RPMI8226 (cell line): ENCODE measurements around the gene VPS51.

Experiments used
- DNase-seq: peaks from one replicate; pipeline ENCODE4 v3.0.0-alpha.2; 2015

The VPS51 gene

GRCh38 chr11:65121865-65122696, 26.1 kb downstream of the VPS51 start, which contains the start of the genes FAU and MRPL49:
Gene FAU, minus strand, starts transcription at chr11:65122134. Its CDS starts 321 bp downstream, at chr11:65121813.
Gene MRPL49, plus strand, starts transcription at chr11:65122321. Its CDS starts 26 bp downstream, at chr11:65122347.
- DNase-seq: peak; percentile 100

- DNase-seq: no peak
Observed at GRCh38 chr11:65124480-65125196, 28.6 kb downstream of the VPS51 start.

GRCh38 chr11:65125197-65126056, 29.4 kb downstream of the VPS51 start:
- no peak for DNase-seq

DNA sequence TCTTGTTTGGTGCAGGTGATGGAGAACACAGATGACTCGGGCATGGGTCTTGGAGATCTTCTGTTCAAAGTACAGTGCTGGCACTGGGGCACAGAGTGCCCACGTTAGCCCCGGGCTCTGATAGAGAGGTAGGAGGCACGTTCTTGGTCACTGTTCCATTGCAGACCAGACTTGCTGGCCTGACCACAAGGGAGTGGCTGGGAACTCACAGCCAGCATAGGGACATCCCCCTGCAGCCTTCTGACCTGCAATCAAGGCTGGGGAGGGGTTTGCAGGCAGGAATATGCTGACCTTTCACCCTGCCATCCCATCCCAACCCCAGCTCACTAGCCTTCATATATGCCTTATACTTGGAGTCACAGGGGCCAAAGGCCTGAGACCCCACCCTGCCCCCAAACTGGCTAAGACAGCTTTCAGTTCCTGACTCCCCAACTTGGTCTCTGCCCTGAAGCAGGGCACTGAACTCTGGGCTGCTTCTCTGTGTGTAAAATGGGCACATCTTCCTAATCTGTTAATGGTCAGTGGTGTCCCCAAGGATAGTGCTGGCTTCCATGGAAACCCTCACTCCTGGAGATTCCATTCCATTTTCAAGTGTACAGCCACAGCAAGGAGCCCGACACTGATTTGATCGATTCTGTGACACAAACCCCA, 30.7 kb downstream of the VPS51 start:
- no peak for DNase-seq

DNA sequence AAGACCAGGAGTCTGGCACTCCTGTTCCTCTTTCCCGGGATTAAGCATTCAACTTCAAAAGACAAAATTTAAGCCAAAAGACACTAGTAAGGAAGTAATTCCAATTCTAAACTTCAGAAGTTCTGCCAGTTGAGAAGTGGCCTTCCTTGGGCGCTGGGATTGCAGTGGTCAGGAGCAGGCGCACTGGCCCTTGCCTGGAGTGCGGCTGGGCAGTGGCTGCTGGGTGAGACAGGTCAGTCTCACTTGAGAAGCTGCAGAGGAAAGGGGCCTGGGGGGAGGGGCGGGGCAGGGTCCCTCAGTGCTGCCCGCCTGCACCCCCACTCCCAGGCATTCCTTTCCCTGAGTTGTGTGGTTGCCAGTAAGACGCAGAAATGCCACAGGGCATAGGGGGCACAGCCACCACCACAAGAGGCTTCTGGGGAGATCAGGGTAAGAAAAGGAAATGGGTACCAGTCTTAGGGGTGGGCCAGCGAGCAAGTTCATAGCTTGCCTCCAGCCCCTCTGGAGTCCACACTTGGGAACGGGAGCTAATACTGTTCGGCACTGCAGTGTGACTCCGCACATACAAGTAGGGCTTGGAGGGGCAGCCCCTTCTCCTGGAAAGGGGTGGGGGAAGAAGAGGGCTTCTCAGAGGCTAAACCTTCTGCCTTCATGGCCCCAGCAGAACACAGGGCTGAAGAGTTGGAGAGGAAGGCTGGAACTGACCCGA, 31.6 kb downstream of the VPS51 start:
- DNase-seq: no peak

DNA sequence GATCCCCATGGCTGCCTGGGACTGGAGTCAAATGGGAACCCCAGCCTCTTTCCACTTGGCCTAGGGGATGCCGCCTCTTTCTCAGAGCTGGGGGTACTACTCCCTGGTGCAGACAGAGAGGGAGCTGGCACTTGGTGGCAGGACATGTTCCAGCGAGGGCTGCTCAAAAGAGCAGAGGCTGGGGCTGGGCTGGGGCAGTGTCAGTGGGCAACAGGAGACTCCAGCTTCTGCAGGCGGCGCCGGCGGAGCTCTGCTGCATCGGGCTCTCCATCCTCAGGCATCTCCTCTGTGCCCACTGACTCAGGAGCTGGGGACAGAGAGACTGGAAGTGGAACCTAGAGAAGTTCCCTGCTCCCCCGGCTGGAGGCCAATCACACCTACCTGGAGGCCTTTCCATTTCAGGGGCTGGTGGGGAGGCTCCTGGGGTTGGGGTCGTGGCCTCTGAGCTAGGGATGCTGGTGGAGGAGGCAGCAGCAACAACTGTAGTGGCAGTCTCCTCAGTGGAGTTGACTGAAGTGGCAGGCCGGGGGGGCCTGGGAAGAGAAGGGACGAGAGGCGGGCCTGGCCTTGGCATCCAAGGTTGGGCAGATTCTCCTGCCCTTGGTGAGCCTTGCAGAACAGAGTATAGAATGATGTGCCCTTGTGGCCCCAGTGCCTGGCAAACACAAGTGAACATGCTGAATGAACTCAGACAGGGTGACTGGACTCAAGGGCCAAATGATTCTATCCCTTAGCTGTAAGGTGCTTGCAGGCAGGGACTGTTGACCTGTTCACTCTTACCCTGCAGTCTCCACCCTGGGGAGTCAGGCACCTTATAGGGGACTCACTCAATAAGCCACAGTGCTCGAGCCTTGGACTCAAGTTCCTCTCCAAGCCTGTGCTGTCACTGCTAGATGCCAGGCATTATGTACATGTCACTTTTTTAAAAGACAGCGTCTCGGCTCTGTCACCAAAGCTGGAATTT, 32.5 kb downstream of the VPS51 start:
- DNase-seq: no peak

- DNase-seq: no peak
Observed at GRCh38 chr11:65129649-65130441, 33.8 kb downstream of the VPS51 start.

DNA sequence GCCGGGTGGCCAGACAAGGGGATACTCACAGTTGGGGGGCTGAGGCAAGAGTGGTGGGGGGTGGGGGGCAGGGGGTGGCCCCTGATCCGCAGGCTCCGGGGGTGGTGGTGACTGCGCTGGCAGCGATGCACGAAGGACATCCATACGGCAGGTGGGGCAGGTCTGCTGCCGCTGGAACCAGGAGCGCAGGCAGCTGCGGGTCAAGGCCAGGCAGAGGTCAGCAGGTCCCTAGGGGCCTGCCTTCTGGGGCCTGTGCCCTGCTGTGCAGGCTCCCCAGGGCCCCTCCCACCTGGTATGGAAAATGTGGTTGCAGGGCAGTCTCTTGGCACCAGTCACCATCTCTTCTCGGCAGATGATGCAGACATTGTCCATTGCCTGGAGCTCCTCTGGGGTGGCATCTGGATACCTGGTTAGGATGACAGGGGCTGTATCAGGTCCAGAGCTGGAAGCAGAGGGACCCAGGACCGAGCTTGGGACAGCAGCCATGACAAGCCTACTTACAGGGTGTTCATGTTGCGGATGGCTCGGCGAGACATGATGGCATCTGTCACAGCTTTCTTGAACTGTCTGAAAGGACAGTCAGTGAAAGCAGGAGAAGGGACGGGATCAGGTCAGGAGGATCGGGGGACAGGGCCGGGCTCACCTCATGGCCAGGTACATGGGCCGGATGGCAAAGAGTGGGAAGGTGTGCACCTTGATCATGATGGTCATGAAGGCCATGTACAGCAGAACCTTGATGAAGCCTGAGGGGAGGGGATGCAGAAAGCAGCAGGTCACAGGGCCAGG, 34.8 kb downstream of the VPS51 start:
- DNase-seq: no peak

DNA sequence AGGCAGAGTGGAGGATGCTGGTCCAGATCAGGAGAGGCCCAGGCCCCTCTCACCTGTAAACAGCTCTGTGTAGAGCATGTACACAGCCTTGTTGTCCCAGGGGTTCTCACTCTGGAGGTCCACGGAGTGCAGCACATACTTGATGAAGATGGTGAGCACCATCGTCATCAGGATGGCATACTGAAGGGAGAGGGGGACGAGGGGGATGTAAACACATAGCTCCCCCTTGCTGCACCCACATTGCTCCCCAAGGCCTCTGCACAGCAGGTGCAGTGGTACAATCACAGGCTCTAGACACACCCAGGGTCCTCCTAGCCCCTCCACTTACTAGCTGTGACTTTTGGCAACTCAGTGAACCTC, 35.4 kb downstream of the VPS51 start:
- no peak for DNase-seq

DNA sequence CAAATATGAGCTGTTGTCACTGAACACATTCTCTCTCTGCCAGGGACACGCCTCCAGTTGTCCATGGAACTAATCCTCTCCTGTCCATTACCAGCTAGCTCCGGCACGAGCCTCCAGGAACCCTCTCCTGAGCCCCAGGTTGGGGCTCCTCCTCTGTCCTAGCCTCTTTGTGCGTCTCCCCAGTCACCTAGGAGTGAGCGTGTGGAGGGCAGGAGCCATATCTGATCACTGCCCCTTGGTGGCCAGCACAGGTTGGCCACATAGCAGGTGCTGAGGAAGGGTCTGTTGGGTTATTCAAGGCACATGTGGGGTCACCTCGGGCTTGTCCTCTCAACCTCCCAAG, 35.9 kb downstream of the VPS51 start:
- no peak for DNase-seq

GRCh38 chr11:65132238-65132987, 36.4 kb downstream of the VPS51 start:
- DNase-seq: no peak

DNA sequence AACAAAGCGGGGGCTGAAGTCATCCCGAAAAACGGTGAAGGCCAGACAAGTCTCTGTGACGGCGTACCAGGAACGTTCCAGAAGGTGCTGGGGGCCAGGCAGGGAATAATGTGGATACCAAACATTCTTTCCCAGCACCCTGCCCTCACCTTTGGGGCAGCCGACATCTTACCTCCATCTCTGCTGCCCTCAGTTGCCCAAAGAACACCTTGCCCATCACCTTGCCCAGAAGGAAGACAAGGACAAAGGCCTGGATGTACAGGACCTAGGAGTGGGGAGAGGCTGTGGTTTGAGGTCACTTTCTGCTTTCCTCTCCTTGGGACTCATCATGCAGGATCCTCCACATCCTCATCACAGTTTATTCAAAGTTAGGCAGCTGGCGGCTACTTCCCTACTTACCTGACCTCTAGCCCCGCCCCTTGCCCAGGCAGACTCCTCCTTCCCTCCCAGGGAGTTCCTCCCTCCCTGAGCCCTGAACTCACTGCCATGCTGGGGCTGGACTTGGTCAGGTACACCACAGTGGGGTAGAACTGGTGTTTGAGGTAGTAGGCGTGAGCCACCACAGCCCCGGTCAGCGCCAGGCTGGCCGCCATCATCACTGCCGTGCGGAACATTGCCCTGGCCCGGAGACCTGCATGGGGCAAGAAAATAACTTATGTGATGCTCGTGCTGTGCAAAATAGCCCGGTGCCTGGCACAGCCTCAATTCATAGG, 37.1 kb downstream of the VPS51 start:
- peak; percentile 88 for DNase-seq

- DNase-seq: no peak
Observed at GRCh38 chr11:65133724-65134123, 37.7 kb downstream of the VPS51 start.

DNA sequence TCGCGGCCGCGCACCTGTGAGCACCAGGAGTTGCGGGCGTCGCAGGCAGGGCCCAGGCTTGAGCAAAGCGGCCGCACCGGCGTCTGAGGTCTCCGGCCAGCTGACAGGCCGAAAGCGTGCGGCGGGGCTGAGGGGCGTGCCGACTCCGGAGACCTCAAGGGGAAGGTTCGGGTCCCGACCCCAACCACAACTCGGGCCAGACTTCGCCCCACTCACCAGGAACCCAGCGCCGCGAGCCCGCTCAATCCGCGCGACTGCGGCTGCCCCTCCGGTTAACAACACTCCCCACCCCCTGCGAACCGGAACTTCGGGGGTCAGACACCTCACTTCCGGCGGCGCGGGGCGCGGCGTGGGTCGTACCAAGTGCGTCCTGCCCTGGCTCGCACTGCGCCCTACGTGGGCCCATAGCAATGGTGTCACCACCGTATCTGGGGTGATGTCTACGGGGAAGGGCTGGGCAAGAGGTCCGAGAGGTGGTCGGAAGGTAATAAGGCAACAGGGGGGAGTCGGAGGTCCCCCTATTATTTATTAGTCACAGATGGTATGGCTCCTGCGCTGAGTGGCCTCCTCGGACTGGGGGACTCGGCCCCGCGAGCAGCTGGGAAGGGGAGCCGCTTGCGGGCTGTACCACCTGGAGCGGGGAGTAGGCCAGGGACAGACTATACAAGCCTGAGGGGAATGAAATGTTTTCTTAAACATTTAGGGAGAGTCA, 38.4 kb downstream of the VPS51 start, which contains the start of gene SYVN1:
Gene SYVN1, minus strand, starts transcription at position 280 of the 712 bp plus-strand sequence. CDS start 918 bp downstream, outside the sequence.
- DNase-seq: peak; percentile 97

DNA sequence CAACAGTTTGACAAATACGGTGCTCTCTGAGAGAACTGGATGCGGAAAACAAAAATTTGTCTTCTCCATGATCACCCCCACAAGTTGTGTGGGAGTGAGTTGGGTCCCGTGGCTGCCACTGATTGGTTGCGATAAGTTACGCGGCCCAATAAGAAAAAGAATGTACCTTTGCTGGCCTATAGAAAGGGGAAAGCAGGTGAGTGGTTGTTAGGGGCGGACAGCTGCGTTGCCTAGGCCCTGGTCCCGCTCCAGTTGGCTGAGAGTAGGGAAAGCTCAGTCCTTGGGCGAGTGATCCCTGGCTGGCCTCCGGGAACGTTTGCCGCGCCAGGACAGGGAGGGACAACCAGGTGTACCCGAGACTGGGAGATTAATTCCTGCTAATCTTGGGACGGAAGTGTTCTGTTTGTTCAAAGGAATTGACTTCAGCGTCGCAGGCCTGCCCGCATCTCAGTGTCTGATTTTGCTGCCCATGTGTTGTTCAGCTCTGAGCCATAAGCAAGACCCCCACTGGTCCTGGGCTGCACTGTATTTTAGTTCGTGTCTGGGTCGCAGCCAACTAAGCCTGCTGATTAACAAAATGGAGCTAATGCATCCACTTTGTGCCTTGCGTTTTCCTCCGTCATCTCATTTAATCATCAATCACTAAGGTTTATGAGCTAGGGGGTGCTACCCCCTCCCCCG, 39.1 kb downstream of the VPS51 start:
- DNase-seq: peak; percentile 96

DNA sequence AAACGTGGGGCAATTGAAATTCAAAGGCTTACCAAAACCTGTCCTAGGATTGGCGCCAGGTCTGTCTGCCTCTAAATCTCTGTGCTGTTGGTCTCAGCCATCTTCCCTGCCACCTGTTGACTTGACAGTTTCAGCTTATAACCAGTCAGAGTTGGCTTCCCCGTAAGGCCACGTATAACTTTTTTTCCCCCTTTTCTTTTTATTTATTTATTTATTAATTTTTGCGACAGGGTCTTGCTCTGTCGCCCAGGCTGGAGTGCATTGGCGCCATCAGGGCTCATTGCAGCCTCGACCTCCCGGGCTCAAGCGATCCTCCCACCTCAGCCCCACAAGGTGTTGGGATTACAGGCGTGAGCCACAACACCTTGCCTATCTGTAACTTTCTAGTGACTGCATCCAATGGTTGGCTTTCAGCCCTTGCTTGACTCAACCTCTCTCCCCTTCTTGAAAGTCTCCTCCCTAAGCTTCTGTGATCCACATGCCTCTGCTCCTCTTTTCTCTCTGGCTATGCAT, 39.7 kb downstream of the VPS51 start:
- DNase-seq: peak; percentile 25
